Endothelial cell of umbilical vein (primary cell): Measurements from ENCODE around the gene ZNF775. TPM values are rescaled to one million over a fixed set of nuclear protein-coding genes. Genes with fewer than 3 reads are reported as not detected.

Source experiments
- BruUV-seq: library from RNA; stranded (reverse); fragments of 400-500 nt; replicated peaks from 2 replicates; lab custom pipeline; 2021; lab: Mats Ljungman, UMichigan
- CTCF ChIA-PET: fragments of 300-600, 350-600 bp; sonication (Branson Sonifier 250); formaldehyde crosslinking; loops from one replicate; lab custom pipeline; 2021; ENCODE audit warnings: antibody characterized with exemption, inconsistent platforms; lab: Charles Lee
- POLR2A ChIA-PET: fragments of 300-600, 350-600 bp; sonication (Branson Sonifier 250); formaldehyde crosslinking; loops from one replicate; lab custom pipeline; 2021; ENCODE audit warnings: antibody characterized with exemption, inconsistent platforms; lab: Charles Lee
- DNase-seq: peaks from one replicate; pipeline ENCODE4 v3.0.0-alpha.2; 2011; ENCODE audit warnings: low read depth, low spot score
- FAIRE-seq: peaks from 2 replicates; lab custom pipeline; 2011; peaks lifted over from hg19 to GRCh38; lab: Jason Lieb, UNC
- H2AFZ ChIP-seq: 2 replicates; pipeline ENCODE4 v1.6.0; 2012; ENCODE audit warnings: low read depth, low read length, control low read depth, inconsistent platforms
- H3K27ac ChIP-seq: 2 replicates; pipeline ENCODE4 v1.5.1; 2011; ENCODE audit warnings: low read depth, mild to moderate bottlenecking, control low read depth, low read length, moderate library complexity; ENCODE audit not compliant: insufficient read depth
- H3K27me3 ChIP-seq, 2 experiments: 2 replicates each; pipeline versions ENCODE4 v1.6.0 to v1.6.1; 2011; ENCODE audit warnings: low read length in 2 of 2, mixed read lengths in 1 of 2; ENCODE audit not compliant: control insufficient read depth in 2 of 2, insufficient read depth in 2 of 2
- H3K36me3 ChIP-seq, 2 experiments: 2 replicates in 1 of 2; 3 replicates in 1 of 2; pipeline ENCODE4 v1.5.1; 2011; ENCODE audit warnings: low read length in 2 of 2, mild to moderate bottlenecking in 1 of 2, moderate library complexity in 1 of 2; ENCODE audit not compliant: control insufficient read depth in 2 of 2, insufficient read depth in 2 of 2; ENCODE audit errors: extremely low read depth in 1 of 2
- H3K4me1 ChIP-seq: 3 replicates; pipeline ENCODE4 v1.5.1; 2011; ENCODE audit warnings: mild to moderate bottlenecking, low read length; ENCODE audit not compliant: control insufficient read depth, insufficient read depth; ENCODE audit errors: extremely low read depth
- H3K4me2 ChIP-seq: 2 replicates; pipeline ENCODE4 v1.6.1; 2011; ENCODE audit warnings: low read length, control low read depth, mixed read lengths; ENCODE audit not compliant: insufficient read depth
- H3K4me3 ChIP-seq, 3 experiments: fragments of 200-600 bp in 1 of 3; sonication (generic), shearing (Covaris generic) in 1 of 3; replicated peaks in 1 of 3; 2 replicates each; pipeline ENCODE4 v1.5.1; 2011 to 2016; ENCODE audit warnings: control low read depth in 3 of 3, low read length in 3 of 3, mild to moderate bottlenecking in 2 of 3, inconsistent platforms in 1 of 3, low read depth in 1 of 3, moderate library complexity in 1 of 3; ENCODE audit not compliant: insufficient read depth in 1 of 3
- H3K79me2 ChIP-seq: 2 replicates; pipeline ENCODE4 v1.6.0; 2012; ENCODE audit warnings: low read length, inconsistent platforms; ENCODE audit not compliant: control insufficient read depth, insufficient read depth
- H3K9ac ChIP-seq: replicated peaks from 2 replicates; pipeline ENCODE3; 2011; ENCODE audit warnings: low read length, control low read depth; ENCODE audit not compliant: insufficient read depth; ENCODE audit errors: extremely low read depth
- H3K9me1 ChIP-seq: replicated peaks from 3 replicates; pipeline ENCODE4 v1.6.0; 2011; ENCODE audit warnings: mild to moderate bottlenecking, low read length; ENCODE audit not compliant: control insufficient read depth, insufficient read depth; ENCODE audit errors: extremely low read depth
- H3K9me3 ChIP-seq: replicated peaks from 2 replicates; pipeline ENCODE4 v1.5.1; 2012; ENCODE audit warnings: low read length, inconsistent platforms; ENCODE audit not compliant: control insufficient read depth, insufficient read depth
- H4K20me1 ChIP-seq: replicated peaks from 2 replicates; pipeline ENCODE3; 2011; ENCODE audit warnings: mild to moderate bottlenecking, low read length; ENCODE audit not compliant: control insufficient read depth, insufficient read depth; ENCODE audit errors: extremely low read depth
- EZH2 ChIP-seq: IDR thresholded peaks from 2 replicates; pipeline ENCODE4 v1.6.1; 2012; ENCODE audit warnings: borderline replicate concordance, low read depth, mild to moderate bottlenecking, moderate library complexity, low read length, inconsistent platforms; ENCODE audit not compliant: severe bottlenecking
- FOS ChIP-seq: IDR thresholded peaks from 2 replicates; pipeline ENCODE4 v1.6.1; 2011; ENCODE audit warnings: mild to moderate bottlenecking, low read length, moderate library complexity, borderline replicate concordance; ENCODE audit not compliant: insufficient read depth
- GATA2 ChIP-seq: IDR thresholded peaks from 2 replicates; pipeline ENCODE4 v1.7.0; 2011; ENCODE audit warnings: low read depth, mild to moderate bottlenecking, moderate library complexity, mixed read lengths, low read length; ENCODE audit not compliant: insufficient read length, insufficient read depth
- JUN ChIP-seq: IDR thresholded peaks from 2 replicates; pipeline ENCODE4 v1.6.1; 2011; ENCODE audit warnings: borderline replicate concordance, low read depth; ENCODE audit not compliant: insufficient read length, insufficient read depth
- MYC ChIP-seq: IDR thresholded peaks from one replicate; pipeline ENCODE4 v1.6.1; 2011; ENCODE audit warnings: mild to moderate bottlenecking, low read depth, low read length
- POLR2A ChIP-seq: IDR thresholded peaks from 2 replicates; pipeline ENCODE4 v1.6.1; 2012; ENCODE audit warnings: low read depth, mild to moderate bottlenecking, control low read depth, low read length
- POLR2AphosphoS5 ChIP-seq: IDR thresholded peaks from 2 replicates; pipeline ENCODE4 v1.6.1; 2012; ENCODE audit warnings: low read depth, mild to moderate bottlenecking, control low read depth, low read length, moderate library complexity; ENCODE audit not compliant: insufficient read depth
- dilution Hi-C: fragments of 300-500 bp; cut with MboI; formaldehyde crosslinking; loops from one replicate; pipeline ENCODE4 v1.15.0; 2019; ENCODE audit warnings: low sequenced_read_pairs; ENCODE audit not compliant: extremely low pct_ligation_motif_present
- intact Hi-C: fragments of 100-400 bp; cut with micrococcal nuclease; formaldehyde crosslinking; loops from one replicate; pipeline ENCODE4 v1.10.0; 2022
- polyA plus RNA-seq, 4 experiments: library from polyadenylated mRNA; depleted of rRNA in 3 of 4; stranded (reverse) in 3 of 4; unstranded in 1 of 4; fragments of >200 nt; gene quantifications; 2 replicates each; pipeline versions ENCODE4 v1.2.1 to v1.2.3, GENCODE V29; 2011 to 2012; ENCODE audit warnings: missing spikeins in 1 of 4
- total RNA-seq: library from RNA; stranded (reverse); gene quantifications from 2 replicates; pipeline ENCODE4 v1.2.3, GENCODE V29; 2021
- TF ChIP-seq, protein P1 (sequence below): IDR thresholded peaks from 2 replicates; pipeline ENCODE4 v1.6.1; 2011; ENCODE audit not compliant: insufficient read depth, insufficient read length

Gene ZNF775
- total and polyA plus RNA-seq, 2 donors (not counting 3 experiments of a cell fraction or from before 2014, with no cell fraction given): 5.8 to 8.3 TPM

DNA sequence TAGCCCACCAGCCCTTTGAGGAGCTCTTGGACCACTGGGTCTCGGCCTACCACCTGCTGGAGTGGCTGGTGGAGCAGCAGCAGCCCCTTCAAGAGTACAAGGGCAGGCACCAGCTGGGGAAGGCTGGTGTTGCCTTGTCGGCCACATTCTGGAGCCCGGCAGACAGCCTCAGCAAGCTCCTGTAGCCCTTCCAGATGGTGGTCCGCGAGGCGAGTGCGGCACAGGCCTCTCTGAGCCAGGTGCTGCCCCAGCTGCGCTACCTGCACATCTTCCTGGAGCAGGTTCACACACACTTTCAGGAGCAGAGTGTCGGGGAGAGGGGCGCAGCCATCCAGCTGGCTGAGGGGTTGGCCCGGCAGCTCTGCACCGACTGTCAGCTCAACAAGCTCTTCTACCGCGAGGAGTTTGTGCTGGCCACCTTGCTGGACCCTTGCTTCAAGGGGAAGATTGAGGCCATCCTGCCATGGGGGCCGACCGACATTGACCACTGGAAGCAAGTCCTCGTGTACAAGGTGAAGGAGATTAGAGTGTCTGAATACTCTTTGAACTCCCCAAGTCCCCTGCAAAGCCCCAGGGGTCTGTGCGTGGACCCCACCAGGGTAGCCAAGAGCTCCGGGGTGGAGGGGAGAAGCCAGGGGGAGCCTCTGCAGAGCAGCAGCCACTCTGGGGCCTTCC lies 48.8 kb upstream of the ZNF775 start:
- no peak overlapping the region for H3K9ac ChIP-seq
- BruUV-seq: no TSS peak
- FAIRE-seq (no peak), DNase-seq (no peak)
- no peaks in the 10 kb centered on the region for H3K36me3 ChIP-seq
- no peak overlapping the region for H3K4me2 ChIP-seq
- H3K27ac ChIP-seq: no peak overlapping the region
- H3K27me3 ChIP-seq: no peaks in the 10 kb centered on the region
- H4K20me1 ChIP-seq: no peaks in the 10 kb centered on the region
- no peaks in the 10 kb centered on the region for H3K79me2 ChIP-seq
- no peaks in the 10 kb centered on the region for H3K4me1 ChIP-seq
- CTCF ChIA-PET: interaction anchor here (1.2 kb wide), 1 partner anchor 87 kb away, joined by 3 read pairs; no protein-coding TSS in a partner anchor
- TF ChIP-seq FOS: no peak
- TF ChIP-seq EZH2: no peak
- no peaks in the 10 kb centered on the region for H3K9me1 ChIP-seq
- H3K9me3 ChIP-seq: no peaks in the 10 kb centered on the region
- no peak overlapping the region for H3K4me3 ChIP-seq
- intact Hi-C loops: no loop called here
- dilution Hi-C loops: no loop called here
- POLR2A ChIA-PET: no interaction called here
- H2AFZ ChIP-seq: no peak overlapping the region

DNA sequence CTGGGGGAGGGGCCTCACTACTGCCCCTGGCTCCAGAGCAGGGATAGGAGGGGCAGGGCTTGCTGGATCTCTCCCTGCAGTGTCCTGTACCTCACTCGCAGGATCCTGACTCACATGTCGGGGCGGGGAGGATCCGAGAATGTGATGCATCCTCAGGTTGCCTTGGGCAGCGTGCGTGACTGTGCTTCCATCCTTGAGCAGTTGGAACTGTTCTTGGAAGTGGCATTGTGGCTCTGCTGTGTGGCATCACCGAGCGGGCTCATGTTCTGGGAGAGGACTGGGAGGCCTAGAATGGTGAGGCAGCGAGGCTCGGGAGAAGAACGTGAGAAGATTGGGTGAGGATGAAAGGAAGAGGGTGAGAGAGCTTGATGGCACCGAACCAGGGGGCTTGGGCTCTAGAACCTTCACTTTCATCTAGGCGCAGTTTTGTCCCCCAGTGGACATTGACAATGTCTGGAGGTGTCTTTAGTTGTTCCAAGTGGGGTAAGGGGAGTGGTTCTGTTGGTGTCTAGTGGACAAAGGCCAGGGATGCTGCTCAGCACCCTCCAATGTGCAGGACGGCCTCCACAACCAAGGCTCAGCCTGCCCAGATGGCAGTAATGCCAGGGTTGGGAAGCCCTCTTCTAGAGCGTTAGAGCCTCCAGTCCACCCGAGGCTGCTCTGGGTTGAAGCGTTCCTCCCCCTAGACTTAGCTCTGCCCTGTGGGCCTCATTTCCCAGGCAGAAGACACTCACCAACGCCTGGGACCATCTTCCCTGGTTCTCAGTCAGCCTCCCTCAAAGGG lies 46.1 kb upstream of the ZNF775 start:
- H3K9me3 ChIP-seq: no peaks in the 10 kb centered on the region
- CTCF ChIA-PET: no interaction called here

More for the DNA sequence above, 46.1 kb upstream of the ZNF775 start:
- H3K27ac ChIP-seq: no peak overlapping the region
- BruUV-seq: no TSS peak
- no peak overlapping the region for H3K9ac ChIP-seq
- no peak for FAIRE-seq
- H3K27me3 ChIP-seq: no peaks in the 10 kb centered on the region
- H3K4me2 ChIP-seq: no peak overlapping the region
- H2AFZ ChIP-seq: no peak overlapping the region
- no peak for DNase-seq
- no peaks in the 10 kb centered on the region for H3K79me2 ChIP-seq
- POLR2A ChIA-PET: no interaction called here
- H4K20me1 ChIP-seq: no peaks in the 10 kb centered on the region
- dilution Hi-C loops: no loop called here
- intact Hi-C loops: no loop called here
- no peaks in the 10 kb centered on the region for H3K9me1 ChIP-seq
- H3K4me3 ChIP-seq: no peak overlapping the region
- H3K4me1 ChIP-seq: no peaks in the 10 kb centered on the region
- no peaks in the 10 kb centered on the region for H3K36me3 ChIP-seq
- TF ChIP-seq POLR2AphosphoS5: no peak
- TF ChIP-seq JUN: no peak
- TF ChIP-seq, protein P1, sequence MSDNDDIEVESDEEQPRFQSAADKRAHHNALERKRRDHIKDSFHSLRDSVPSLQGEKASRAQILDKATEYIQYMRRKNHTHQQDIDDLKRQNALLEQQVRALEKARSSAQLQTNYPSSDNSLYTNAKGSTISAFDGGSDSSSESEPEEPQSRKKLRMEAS: no peak
- TF ChIP-seq EZH2: no peak
- no peak for TF ChIP-seq FOS
- TF ChIP-seq POLR2A: no peak
- TF ChIP-seq MYC: no peak
- TF ChIP-seq GATA2: no peak
